ENCODE measurements around the gene HPSE. TPM values are rescaled to one million over a fixed set of nuclear protein-coding genes. Genes with fewer than 3 reads are reported as not detected.

The HPSE gene
- total and polyA plus RNA-seq, 2 of the 8 experiments (the other 6 are each of a cell fraction or from before 2014, with no cell fraction given): 1.5 to 5.0 TPM

DNA sequence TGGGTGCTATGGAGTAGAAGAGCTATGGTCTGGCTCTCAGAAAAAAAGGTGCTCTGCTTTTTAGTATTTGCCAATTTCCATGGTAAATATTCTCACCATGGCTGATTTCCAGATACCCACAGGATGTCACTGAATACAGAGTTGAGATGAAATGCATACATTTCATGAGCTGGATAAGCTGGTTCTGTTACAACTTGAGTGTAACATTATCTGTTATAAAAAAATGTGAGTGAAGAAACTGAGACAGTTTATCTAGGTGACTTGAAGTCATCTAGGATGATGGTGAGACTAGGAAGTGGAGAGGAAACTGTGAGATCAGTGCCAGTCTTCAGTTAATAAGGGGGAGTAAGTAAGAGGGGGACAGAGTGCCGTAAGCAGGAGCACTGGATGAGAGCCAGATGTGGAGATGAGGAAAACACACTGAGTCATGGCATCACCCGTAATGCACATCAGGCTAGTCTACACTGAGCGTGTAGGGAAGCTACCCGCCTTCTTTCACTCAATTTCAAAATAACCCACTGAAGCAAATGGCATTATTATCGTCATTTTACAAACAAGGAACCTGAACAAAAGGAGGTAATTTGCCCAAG lies 5.0 kb downstream of the HPSE start:
- Histone ChIP-seq H2BK5ac (ENCODE audit: low read depth, low read length) (no peak overlapping the region), H2AFZ (ENCODE audit: low read length) (no peak overlapping the region), H3K4ac (replicated peaks; ENCODE audit: insufficient read length, low read depth, low read length) (no peak overlapping the region), H2BK12ac (ENCODE audit: low read depth, low read length) (no peak overlapping the region), H3K23ac (ENCODE audit: insufficient read length) (no peak overlapping the region), H2BK15ac (ENCODE audit: low read length) (0 out of 2 replicates have a peak overlapping the region, but pooled peaks have one; percentile 8), H3K27ac (ENCODE audit: low read depth, low read length) (no peak overlapping the region), H3K27me3 (replicated peaks in 1 of 4; ENCODE audit: control insufficient read depth in 3 of 4, extremely low read depth in 1 of 4, insufficient read depth in 3 of 4, low read length in 3 of 4) (peaks cover 6 to 17% (median 15%) of the 10 kb centered on the region in 4 experiments), H3K9me3 (ENCODE audit: insufficient read depth in 2 of 2, low read depth in 1 of 2, low read length in 1 of 2) (no peaks in the 10 kb centered on the region), H4K91ac (replicated peaks; ENCODE audit: insufficient read length, low read length) (no peak overlapping the region), H3K56ac (replicated peaks; ENCODE audit: insufficient read length, low read depth, low read length) (no peak overlapping the region), H4K8ac (ENCODE audit: extremely low read depth, insufficient read depth, low read length) (no peak overlapping the region), H2BK120ac (replicated peaks; ENCODE audit: low read depth, low read length) (no peak overlapping the region), H3K9ac (replicated peaks in 1 of 4; ENCODE audit: extremely low read depth in 1 of 4, low read depth in 3 of 4, low read length in 3 of 4) (no peak overlapping the region), H2BK20ac (ENCODE audit: low read length) (no peak overlapping the region), H3K4me3 (ENCODE audit: extremely low read depth in 1 of 4, insufficient read depth in 2 of 4, low read depth in 3 of 4, low read length in 4 of 4) (no peak overlapping the region), H4K20me1 (replicated peaks in 1 of 2; ENCODE audit: control insufficient read depth in 1 of 2, insufficient read depth in 2 of 2, low read length in 2 of 2) (no peaks in the 10 kb centered on the region), H3K14ac (ENCODE audit: insufficient read length) (no peak overlapping the region), H3K23me2 (ENCODE audit: low read depth, low read length) (peaks cover 11% of the 10 kb centered on the region), H3K4me2 (ENCODE audit: insufficient read depth in 1 of 2, low read depth in 2 of 2, low read length in 2 of 2) (no peak overlapping the region), H3K79me1 (ENCODE audit: low read depth, low read length) (no peaks in the 10 kb centered on the region), H3K79me2 (ENCODE audit: control insufficient read depth in 1 of 2, insufficient read depth in 2 of 2, low read length in 2 of 2) (no peaks in the 10 kb centered on the region), H4K5ac (ENCODE audit: insufficient read length, low read depth, low read length) (no peak overlapping the region), H3K18ac (ENCODE audit: extremely low read depth, low read length) (no peak overlapping the region), H2AK5ac (ENCODE audit: low read depth, low read length) (no peak overlapping the region), H3K36me3 (ENCODE audit: control insufficient read depth in 2 of 4, insufficient read depth in 4 of 4, low read length in 3 of 4) (no peaks in the 10 kb centered on the region), H3K4me1 (replicated peaks in 1 of 4; ENCODE audit: control insufficient read depth in 3 of 4, insufficient read depth in 4 of 4, low read length in 3 of 4) (no peaks in the 10 kb centered on the region)
- FAIRE-seq: no peak
- ChIA-PET CTCF (ENCODE audit: partially characterized antibody) (interaction anchor here (1.3 to 2.0 kb wide), 4 partner anchors 22 to 48 kb away, joined by 3 to 5 read pairs (median 4); partner anchors contain the start of gene COQ2), POLR2A (ENCODE audit: partially characterized antibody) (no interaction called here)
- 86% methylated on average over 5 of the region's 5 CpGs; no CpG with 5 or more reads in 1 of the 2 experiments for WGBS, 2 experiments (ENCODE audit: extremely low coverage in 1 of 2, insufficient coverage in 1 of 2, insufficient read length in 1 of 2, insufficient replicate concordance in 2 of 2, low coverage in 1 of 2, low lambda C conversion rate in 2 of 2, missing lambda C conversion rate in 1 of 2)
- no peak for TF ChIP-seq POLR2AphosphoS5 (IDR thresholded peaks at IDR 0.05; ENCODE audit: low read depth, low read length)
- no peak for TF ChIP-seq SAP30 (IDR thresholded peaks at IDR 0.05; ENCODE audit: insufficient read depth, insufficient replicate concordance, low read length)
- TF ChIP-seq SP4 (IDR thresholded peaks at IDR 0.05; ENCODE audit: low read length): no peak
- no peak for TF ChIP-seq POU5F1 (IDR thresholded peaks at IDR 0.05; ENCODE audit: low read depth, low read length)
- TF ChIP-seq EZH2 (IDR thresholded peaks at IDR 0.05; ENCODE audit: low read depth, low read length, severe bottlenecking): no peak
- no peak for TF ChIP-seq SIX5 (IDR thresholded peaks at IDR 0.05; ENCODE audit: low read depth, low read length)
- no peak for DNase-seq (ENCODE audit: low read depth in 1 of 2, low spot score in 2 of 2)
